ENCODE data around the gene TNFAIP2.
A peak's percentile ranks its signal among the peaks of the same experiment; 100 is the strongest.

The TNFAIP2 gene

DNA sequence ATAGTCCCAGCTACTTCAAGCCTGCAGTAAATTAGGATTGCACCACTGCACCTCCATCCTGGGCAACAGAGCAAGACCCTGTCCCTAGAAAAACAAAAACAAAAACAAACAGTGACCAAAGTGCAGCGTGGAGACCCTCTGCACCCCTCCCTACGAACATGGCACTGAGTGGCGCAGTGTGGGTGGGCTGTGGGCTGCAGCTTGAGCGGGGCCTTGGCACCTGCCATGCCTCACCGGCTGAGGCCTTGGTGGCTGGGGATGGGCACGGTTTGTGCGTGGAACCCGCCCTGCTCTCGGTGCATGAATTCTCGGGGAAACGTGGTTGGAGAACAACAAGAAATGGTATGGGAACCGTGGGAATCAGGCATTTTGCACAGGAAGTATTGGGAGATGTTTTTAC, 60.8 kb downstream of the TNFAIP2 start:
- TF ChIP-seq CTCF (IDR thresholded peaks at IDR 0.05; ENCODE audit: borderline replicate concordance, insufficient read depth, low read depth, low read length), result no peak
- H3K4me3 ChIP-seq (ENCODE audit: low read depth, low read length), result no peak overlapping the region

DNA sequence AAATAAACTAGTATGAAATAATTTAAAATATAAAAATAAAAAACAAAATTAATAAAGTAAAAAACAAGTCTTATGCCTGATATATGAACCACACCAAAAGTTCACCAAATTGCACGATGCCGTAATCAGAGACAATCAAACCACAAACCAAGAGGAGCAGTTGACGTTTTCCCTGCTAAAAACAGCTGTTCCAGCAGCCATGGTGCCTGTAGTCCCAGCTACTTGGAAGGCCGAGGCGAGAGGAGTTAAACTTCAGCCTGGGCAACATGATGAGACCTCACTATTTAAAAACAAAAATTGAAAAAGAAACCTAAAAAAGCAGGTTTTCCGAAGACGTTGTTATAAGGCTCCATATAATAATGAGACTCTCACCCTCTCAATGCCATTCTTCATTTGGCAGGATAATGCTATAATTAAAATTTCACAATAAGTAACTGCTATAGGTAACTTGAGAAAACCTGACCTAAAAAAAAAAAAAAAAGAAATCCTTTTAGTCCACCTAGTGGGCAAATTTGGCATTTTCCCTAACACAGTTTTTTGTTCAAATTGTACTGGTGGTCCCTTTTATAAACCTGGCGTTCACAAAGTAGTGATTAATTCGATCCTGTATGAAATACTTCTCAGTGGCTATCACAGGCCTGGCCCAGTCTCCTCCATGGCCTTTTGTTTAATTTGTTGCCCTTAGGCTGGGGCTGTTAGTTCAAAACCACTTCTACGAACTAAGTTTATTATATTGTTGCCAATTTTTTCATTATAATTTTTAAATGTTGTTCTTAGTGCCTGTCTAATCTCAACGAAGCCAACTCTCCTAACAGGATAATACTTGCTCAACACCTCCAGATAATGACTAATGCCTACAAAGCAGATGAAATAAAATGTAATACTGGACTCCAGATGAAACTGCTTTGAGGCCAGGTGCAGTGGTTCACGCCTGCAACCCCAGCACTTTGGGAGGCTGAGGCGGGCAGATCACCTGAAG, 62.1 kb downstream of the TNFAIP2 start:
- peak; percentile 47; the same call in 1 of the 2 replicates for TF ChIP-seq CTCF (IDR thresholded peaks at IDR 0.05; ENCODE audit: borderline replicate concordance, insufficient read depth, low read depth, low read length)
- H3K4me3 ChIP-seq (ENCODE audit: low read depth, low read length), result no peak overlapping the region

DNA sequence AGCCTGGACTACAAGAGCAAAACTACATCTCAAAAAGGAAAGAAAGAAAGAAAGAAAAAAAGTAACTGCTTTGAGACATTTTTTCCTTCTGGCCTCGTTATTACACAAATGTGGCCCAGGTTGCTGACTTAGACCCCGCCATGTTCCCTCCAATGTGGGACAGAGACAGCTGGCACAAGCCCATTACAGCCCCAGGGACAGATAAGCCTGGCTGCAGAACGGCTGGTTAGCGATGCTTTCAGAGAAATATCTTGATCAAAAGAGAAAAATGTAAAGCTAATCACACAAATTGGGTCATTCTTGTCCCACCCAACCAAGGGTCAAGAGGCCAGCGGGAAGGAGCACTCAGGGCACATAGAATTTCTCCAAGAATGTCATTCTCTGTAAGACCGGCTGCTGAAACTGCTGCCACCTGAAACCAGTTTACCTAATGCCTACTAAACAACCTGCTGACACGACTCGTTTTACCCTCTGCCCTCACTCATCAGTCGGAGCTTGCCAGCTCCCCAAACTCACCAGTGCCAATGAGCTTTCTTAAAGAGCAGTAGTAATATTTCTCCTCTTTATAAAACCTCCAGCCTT, 63.1 kb downstream of the TNFAIP2 start:
- no peak overlapping the region for H3K4me3 ChIP-seq (ENCODE audit: low read depth, low read length)
- TF ChIP-seq CTCF (IDR thresholded peaks at IDR 0.05; ENCODE audit: borderline replicate concordance, insufficient read depth, low read depth, low read length), result no peak
